ENCODE measurements around the gene PIR.

Gene PIR

GRCh38 chrX:15493118-15493962, at the start of gene PIR:
Gene PIR (minus strand): TSS chrX:15493333. CDS start chrX:15491257, 2,076 bp downstream.
- peak; percentile 81 for DNase-seq (ENCODE audit: low read depth)

GRCh38 chrX:15530318-15530717, 37.2 kb upstream of the PIR start:
- no peak for DNase-seq (ENCODE audit: low read depth)

- DNase-seq (ENCODE audit: low read depth), result no peak
Measured at GRCh38 chrX:15529165-15529564, 36.0 kb upstream of the PIR start.

GRCh38 chrX:15525664-15526416, 32.7 kb upstream of the PIR start:
- no peak for DNase-seq (ENCODE audit: low read depth)

GRCh38 chrX:15524417-15524816, 31.3 kb upstream of the PIR start:
- DNase-seq (ENCODE audit: low read depth), result peak; percentile 47

GRCh38 chrX:15523088-15523487, 30.0 kb upstream of the PIR start:
- DNase-seq (ENCODE audit: low read depth), result no peak

GRCh38 chrX:15522464-15522863, 29.3 kb upstream of the PIR start:
- DNase-seq (ENCODE audit: low read depth), result no peak

- DNase-seq (ENCODE audit: low read depth), result no peak
Measured at GRCh38 chrX:15515931-15516330, 22.8 kb upstream of the PIR start.

GRCh38 chrX:15514279-15514678, 21.1 kb upstream of the PIR start:
- no peak for DNase-seq (ENCODE audit: low read depth)

GRCh38 chrX:15512401-15512965, 19.4 kb upstream of the PIR start:
- DNase-seq (ENCODE audit: low read depth), result peak; percentile 39

GRCh38 chrX:15511563-15511962, 18.4 kb upstream of the PIR start:
- DNase-seq (ENCODE audit: low read depth), result no peak

- no peak for DNase-seq (ENCODE audit: low read depth)
Measured at GRCh38 chrX:15509845-15510244, 16.7 kb upstream of the PIR start.

- no peak for DNase-seq (ENCODE audit: low read depth)
Measured at GRCh38 chrX:15507005-15507404, 13.9 kb upstream of the PIR start.

- DNase-seq (ENCODE audit: low read depth), result no peak
Measured at GRCh38 chrX:15505101-15505500, 12.0 kb upstream of the PIR start.

- DNase-seq (ENCODE audit: low read depth), result no peak
Measured at GRCh38 chrX:15504661-15505060, 11.5 kb upstream of the PIR start.

GRCh38 chrX:15501506-15501905, 8.4 kb upstream of the PIR start:
- no peak for DNase-seq (ENCODE audit: low read depth)

- DNase-seq (ENCODE audit: low read depth), result no peak
Measured at GRCh38 chrX:15500497-15500966, 7.4 kb upstream of the PIR start, which contains the start of gene BMX. Gene BMX (plus strand): TSS chrX:15500807. CDS start chrX:15508354, 7,547 bp downstream.

- no peak for DNase-seq (ENCODE audit: low read depth)
Measured at GRCh38 chrX:15499976-15500375, 6.8 kb upstream of the PIR start.

GRCh38 chrX:15498741-15499140, 5.6 kb upstream of the PIR start:
- no peak for DNase-seq (ENCODE audit: low read depth)

GRCh38 chrX:15497865-15498264, 4.7 kb upstream of the PIR start:
- DNase-seq (ENCODE audit: low read depth), result peak; percentile 36

GRCh38 chrX:15496824-15497223, 3.7 kb upstream of the PIR start:
- DNase-seq (ENCODE audit: low read depth), result no peak

- no peak for DNase-seq (ENCODE audit: low read depth)
Measured at GRCh38 chrX:15495801-15496200, 2.7 kb upstream of the PIR start.

- DNase-seq (ENCODE audit: low read depth), result no peak
Measured at GRCh38 chrX:15492469-15492868, 664 bp downstream of the PIR start.

Data from iris pigment epithelial cell (primary cell).